ENCODE results near the gene REEP1.

- TF ChIP-seq POLR2A (IDR thresholded peaks at IDR 0.05; ENCODE audit: low read length) (no peak), GATA1 (IDR thresholded peaks at IDR 0.05; ENCODE audit: low read depth, low read length) (no peak)
These were observed 36.9 kb downstream of the REEP1 start for GRCh38 chr2:86300496-86300895.
